NT2/D1 (cell line): ENCODE data around the gene CTAG1A.

Experiments
- YY1 ChIP-seq: IDR thresholded peaks from 2 replicates; pipeline ENCODE4 v1.6.1; 2011; ENCODE audit not compliant: insufficient read length, insufficient read depth
- ZNF274 ChIP-seq: IDR thresholded peaks from 2 replicates; pipeline ENCODE4 v1.6.1; 2011; ENCODE audit warnings: mild to moderate bottlenecking, low read depth, low read length

DNA sequence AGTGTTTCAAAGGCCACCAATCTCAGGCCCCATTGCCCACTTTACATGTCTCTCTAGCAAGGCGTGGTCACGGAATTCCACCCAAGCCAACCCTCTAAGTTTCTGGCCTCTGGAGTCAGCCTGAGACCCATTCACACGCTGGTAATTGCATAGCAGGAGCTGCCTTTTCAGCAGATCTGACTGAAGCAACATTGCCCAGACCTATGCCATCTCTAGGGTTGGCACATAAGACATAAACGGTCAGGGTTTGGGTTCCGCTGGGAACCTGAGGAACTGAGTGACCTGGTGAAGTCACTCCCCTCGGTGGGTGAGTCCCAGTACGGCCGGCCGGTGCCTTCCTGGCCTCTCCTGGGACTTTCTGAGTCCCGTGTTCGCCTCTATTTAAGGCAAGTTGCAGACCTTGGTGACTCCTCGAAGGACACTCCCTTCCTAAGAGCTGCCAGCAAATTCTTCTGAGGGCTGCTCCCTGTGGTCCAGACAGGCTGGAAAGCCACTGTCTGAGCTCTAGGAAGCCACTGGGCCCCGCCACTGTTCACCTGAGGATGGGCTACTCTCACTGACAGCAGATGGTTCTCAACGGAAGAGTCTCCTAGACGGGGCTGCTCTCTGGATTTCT lies 15.9 kb downstream of the CTAG1A start:
- TF ChIP-seq ZNF274 = no peak
- no peak for TF ChIP-seq YY1
